CMK (cell line): ENCODE measurements around the gene SBK2.
"Not testable (repeated sequence)": the region's sequence is repeated elsewhere in the genome, so short reads cannot be mapped to it uniquely, and the experiment has no call there.

ENCODE experiments used
- DNase-seq: peaks from one replicate; pipeline ENCODE4 v3.0.0-alpha.2; 2010; ENCODE audit warnings: low read depth

Gene SBK2

GRCh38 chr19:55536951-55537740, at the start of gene SBK2:
Gene SBK2 (minus strand): TSS chr19:55537133. CDS start chr19:55536294, 839 bp downstream.
- no peak for DNase-seq

- no peak for DNase-seq
Observed at GRCh38 chr19:55585658-55586339, 48.9 kb upstream of the SBK2 start.

GRCh38 chr19:55584871-55585270, 47.9 kb upstream of the SBK2 start:
- no peak for DNase-seq

- DNase-seq: not testable (repeated sequence)
Observed at GRCh38 chr19:55583897-55584296, 47.0 kb upstream of the SBK2 start.

GRCh38 chr19:55582284-55582683, 45.4 kb upstream of the SBK2 start:
- not testable (repeated sequence) for DNase-seq

- DNase-seq: no peak
Observed at GRCh38 chr19:55581823-55582223, 44.9 kb upstream of the SBK2 start.

- no peak for DNase-seq
Observed at GRCh38 chr19:55581145-55581822, 44.4 kb upstream of the SBK2 start.

- DNase-seq: peak; percentile 89
Observed at GRCh38 chr19:55580628-55581144, 43.8 kb upstream of the SBK2 start, which contains the start of gene ZNF579. Gene ZNF579 (minus strand): TSS chr19:55580848. CDS start chr19:55579639, 1,209 bp downstream.

GRCh38 chr19:55579766-55580621, 43.1 kb upstream of the SBK2 start:
- no peak for DNase-seq

GRCh38 chr19:55578761-55579747, 42.1 kb upstream of the SBK2 start:
- DNase-seq: no peak

- DNase-seq: no peak
Observed at GRCh38 chr19:55578031-55578760, 41.3 kb upstream of the SBK2 start.

- no peak for DNase-seq
Observed at GRCh38 chr19:55576746-55577145, 39.8 kb upstream of the SBK2 start.

- not testable (repeated sequence) for DNase-seq
Observed at GRCh38 chr19:55573929-55574328, 37.0 kb upstream of the SBK2 start.

GRCh38 chr19:55569477-55569876, 32.5 kb upstream of the SBK2 start:
- not testable (repeated sequence) for DNase-seq

GRCh38 chr19:55567708-55568328, 30.9 kb upstream of the SBK2 start:
- DNase-seq: no peak

GRCh38 chr19:55566823-55567222, 29.9 kb upstream of the SBK2 start:
- no peak for DNase-seq

- no peak for DNase-seq
Observed at GRCh38 chr19:55563261-55563690, 26.3 kb upstream of the SBK2 start.

GRCh38 chr19:55559684-55560083, 22.8 kb upstream of the SBK2 start:
- DNase-seq: no peak

GRCh38 chr19:55554741-55555152, 17.8 kb upstream of the SBK2 start:
- DNase-seq: no peak
